NCI-H446 treated with DMSO at 0.1 percent for 48 hours (cell line): Measurements from ENCODE around the gene ANKRD55.
"Not testable (repeated sequence)": the region's sequence is repeated elsewhere in the genome, so short reads cannot be mapped to it uniquely, and the experiment has no call there.

Experiments
- DNase-seq: peaks from one replicate; lab custom pipeline; 2025; lab: John Stamatoyannopoulos, UW

ANKRD55 gene

GRCh38 chr5:56144211-56144610 lies 88.9 kb downstream of the ANKRD55 start:
- no peak for DNase-seq

DNA sequence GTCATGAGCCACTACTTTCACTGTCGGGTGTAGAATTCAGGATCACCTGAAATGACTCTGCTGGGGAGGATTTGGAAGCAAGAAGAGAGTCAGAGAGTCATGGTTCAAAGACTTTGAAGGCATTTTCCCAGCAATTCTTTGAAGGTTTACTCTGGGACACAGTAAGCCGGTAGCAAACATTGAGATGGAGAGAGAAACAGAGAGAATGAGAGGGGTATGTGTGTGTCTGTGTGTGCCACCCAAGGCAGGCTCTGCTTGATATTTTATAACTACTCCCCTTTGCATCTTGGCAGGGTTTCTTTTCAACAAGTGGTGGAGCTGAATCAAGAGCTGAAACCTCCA lies 89.8 kb downstream of the ANKRD55 start:
- no peak for DNase-seq

DNA sequence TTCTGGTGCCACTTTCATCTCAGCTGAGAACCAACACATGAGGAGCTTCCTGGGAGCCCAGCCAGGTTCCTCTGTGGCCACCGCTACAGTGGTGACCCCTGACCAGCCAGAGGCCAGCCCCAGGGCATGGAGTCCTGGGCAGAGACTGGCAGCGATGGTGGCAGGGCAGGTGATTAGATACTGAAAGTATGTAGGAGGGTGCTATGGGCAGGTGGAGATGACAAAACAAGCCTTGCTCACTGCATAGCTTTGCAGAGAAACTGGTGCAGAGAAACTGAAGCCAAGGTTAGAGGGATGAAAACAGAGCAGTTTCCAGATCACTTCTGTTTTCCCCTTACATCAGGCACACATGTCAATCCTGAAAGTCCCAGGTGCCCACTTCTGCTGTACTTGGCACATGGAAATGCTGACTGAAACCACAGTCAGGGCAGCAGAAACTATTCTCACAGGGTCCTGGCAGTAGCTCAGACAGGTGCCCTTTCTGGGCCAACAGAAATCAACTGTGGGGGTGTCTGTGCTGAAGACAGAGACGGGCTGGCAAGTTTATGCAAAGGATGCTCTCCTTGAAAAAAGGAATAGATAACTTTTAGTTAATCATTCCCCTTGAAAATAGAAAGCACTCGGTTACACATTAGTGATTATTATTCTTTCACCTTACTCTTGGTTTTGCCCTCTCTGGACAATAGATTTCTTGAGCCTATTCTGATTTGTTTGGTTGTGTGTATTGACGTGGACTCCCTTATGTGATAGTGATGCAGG lies 90.3 kb downstream of the ANKRD55 start:
- no peak for DNase-seq

DNA sequence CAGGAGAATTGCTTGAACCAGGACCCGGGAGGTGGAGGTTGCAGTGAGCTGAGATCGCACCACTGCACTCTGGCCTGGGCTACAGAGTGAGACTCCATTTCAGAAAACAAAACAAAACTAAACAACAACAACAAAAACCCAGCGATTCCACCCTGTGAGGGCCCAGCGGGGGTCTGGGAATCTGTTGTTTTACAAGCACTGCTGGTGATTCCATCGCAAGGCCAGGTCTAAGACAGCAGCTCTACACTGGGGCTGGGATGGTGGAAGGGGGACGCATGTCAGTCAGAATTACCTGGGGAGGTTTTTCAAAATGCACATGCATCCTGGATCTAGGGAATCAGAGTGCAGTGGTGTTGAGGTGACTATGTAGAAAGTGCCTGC lies 90.9 kb downstream of the ANKRD55 start:
- no peak for DNase-seq

DNA sequence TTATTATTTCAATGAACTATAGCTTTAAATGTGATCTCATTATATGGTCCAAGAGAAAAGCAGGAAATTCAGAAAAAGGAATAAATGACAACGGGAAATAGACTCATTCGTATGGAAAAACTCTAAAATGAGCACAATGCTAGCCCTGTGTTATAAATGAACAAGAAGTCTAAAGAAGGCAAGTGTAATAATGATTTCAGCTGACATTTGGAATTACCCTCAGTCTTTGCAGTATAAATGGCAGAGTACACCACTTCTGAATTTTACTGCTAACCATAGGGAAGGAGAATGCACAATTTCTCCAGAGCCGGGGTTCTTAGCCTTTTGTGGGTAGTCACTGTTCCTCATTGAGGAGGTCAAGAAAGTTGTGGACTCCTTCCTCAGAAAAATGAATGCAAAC lies 93.1 kb downstream of the ANKRD55 start:
- DNase-seq, result no peak

- no peak for DNase-seq
These were observed 102.5 kb downstream of the ANKRD55 start for GRCh38 chr5:56130664-56131063.

DNA sequence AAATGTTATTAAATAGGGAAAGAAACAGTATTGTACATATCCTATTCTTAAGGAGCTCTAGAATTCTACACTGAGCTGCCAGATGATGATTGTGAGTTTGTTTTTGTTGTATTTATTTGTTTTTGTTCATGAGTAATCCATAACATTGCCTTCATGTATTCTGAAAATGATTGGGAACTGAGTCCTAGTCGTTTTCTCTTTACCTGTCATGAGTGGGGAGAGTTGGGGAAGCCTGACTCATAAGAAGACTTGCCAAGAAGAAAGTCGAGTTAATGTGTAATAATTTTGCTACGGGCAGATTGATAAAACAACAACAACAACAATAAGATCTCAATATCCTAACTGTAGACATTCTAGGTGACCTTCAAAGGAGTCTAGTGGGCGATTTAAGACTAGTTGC lies 103.8 kb downstream of the ANKRD55 start:
- no peak for DNase-seq

DNA sequence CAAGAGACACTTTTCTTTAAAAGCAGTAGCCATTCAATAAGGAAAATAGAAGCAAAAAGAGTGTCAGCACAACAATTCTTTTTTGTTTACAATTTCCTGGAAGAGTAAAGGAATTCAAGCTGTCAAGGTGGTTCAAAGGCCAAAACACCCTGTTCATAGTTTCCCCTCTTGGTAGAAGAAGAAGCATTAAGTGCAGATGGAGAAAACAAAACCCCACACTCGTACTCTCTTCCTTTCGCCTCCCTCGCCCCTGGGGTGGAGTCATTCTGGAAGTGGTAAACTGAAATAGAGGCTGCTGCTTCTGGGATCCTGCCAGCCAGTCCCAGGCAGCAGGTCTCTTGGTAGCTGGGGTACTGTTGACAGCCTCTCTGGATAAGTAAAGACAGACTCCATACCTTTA lies 105.0 kb downstream of the ANKRD55 start:
- no peak for DNase-seq

DNA sequence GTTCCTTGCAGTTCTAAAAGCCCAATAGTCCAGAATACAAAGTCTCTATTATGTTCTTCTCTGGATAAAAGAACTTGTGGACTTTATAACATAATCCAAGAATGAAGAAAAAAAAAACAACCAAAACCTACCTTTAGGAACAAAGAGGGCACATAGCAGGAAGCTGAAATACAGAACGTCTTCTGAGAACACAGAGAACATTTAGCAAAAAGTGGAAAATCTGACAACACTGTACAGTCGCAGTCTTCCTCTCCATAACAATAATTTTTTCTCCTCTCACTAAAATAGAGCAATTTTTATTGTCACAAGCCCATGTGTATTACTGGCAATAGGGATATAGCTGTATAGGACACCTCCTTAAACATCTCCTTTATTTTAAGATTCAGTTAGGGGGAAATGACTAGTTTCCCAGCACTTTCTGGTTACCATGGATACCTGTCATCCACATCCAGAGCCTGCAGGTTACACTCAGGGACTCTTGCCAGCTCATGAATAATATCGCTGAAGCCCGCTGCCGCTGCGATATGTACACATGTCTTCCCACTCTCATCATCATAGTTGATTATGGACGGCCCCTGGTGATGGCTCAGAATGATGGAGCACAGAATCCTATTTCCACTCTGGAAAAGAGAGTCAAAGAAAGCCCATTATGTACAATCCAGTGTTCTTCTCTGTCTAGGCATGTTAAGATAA lies 106.5 kb downstream of the ANKRD55 start:
- DNase-seq, result no peak

DNA sequence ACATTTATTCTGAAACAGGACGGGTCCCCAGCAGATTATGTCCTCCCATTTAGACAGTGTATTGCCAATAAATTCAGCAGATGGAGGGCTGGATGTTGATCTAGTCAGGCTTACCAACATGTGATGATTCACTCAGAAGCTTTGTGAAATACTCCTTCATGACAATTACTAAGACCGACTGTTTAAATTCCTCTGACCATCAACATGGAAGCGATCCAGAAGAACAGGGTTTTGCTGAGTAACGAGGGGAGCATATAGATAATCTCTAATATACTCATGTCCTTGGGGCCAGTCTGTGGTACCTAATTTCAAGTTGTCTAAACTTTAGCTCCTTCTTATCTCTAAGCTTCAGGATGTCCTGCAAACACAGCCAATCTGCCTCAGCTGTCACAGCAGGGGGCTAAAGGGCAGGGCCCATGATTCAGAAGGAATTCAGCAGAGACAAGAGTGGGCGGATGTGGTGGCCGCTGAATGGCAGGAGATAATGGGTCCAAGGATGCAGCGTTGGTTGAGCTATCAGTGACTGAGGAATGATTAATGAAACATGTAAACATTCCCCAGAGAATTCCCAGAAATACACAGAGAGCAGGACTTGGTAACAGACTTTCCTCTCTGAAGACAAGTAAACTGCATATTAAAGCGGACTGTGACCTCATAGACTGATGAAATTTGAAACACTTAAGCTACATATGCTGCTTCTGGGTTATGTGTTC lies 109.4 kb downstream of the ANKRD55 start:
- no peak for DNase-seq

GRCh38 chr5:56122360-56122985 lies 110.7 kb downstream of the ANKRD55 start:
- DNase-seq, result not testable (repeated sequence)

DNA sequence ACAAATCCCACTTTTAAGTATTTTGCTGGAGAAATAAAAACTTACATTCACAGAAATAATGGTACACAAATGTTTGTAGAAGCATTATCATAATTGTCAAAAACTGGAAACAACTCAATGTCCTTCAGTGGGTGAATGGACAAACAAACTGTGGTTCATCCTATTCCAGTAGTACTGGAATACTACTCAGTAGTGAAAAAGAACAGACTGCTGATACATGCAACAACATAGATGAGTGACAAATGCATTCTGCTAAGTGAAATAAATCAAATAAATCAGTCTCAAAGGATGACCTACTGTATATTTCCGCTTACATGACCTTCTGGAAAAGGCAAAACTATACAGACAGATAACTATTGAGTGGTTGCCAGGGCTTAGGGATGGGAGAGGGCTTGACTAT lies 114.1 kb downstream of the ANKRD55 start:
- no peak for DNase-seq

DNA sequence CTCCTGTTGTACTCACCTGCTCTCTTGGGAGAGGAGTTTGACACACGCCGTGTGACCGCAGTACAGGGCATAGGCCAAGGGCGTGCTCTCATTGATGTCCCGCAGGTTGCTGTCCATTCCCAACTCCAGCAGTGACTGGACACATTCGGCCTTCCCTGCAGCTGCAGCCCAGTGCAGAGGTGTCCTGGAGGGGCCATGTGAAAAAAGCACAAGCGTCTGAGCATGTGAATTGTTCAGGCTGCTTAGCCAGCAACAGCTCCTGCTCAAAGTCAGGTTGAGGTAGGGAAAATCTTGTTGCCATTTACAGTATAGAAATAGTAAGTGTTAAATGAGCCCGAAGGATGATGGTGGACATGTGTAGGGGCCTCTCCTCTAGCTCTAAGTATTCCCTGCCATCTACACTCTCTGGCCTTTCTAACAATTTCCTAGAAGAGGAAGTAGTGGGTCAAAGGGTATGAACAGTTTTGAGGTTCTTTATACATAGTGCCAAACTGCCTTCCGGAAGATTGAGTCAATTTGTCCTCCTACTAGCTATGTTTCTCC lies 116.5 kb downstream of the ANKRD55 start:
- DNase-seq, result no peak

DNA sequence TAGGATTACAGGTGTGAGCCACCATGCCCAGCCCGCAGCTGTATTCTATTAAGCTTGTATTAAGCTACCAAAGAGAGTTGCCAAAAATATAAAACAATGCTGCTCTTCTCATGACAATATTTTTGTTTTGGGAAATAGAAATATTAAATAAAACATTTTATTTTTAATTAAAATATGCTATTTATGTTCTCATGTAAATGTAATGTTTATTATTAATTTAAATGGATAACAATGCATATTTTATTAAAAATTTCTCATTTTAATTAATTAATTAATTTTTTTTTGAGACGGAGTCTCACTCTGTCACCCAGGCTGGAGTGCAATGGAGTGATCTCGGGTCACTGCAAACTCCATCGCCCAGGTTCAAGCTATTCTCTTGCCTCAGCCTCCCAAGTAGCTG lies 117.5 kb downstream of the ANKRD55 start:
- DNase-seq, result no peak

DNA sequence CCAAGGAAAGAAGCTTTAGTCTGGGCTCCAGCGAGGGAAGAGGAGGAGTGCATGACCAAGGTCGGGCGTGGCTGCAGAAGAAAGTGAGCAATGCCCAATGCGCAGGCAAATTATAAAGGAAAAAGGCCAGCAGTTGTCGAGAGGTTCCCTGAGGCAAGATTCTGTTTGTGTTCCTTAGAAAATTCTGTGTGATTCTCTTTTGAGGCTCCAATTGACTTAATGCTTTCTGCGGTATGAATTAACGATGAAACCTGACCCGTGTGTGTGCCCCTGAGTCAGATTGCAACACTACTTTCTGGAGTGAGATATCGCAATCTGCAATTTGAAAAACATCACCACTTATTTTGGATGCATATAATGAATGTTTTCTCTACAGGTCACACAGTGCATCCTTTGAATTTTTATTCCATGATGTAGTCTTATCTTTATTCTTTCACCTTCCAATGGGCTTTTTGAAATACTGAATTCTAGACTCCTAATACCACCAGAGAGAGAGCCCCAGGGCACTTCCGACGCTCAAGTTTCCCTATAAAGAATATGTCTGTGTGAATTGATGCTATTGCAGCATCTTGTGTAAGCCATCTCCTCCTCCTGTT lies 120.5 kb downstream of the ANKRD55 start:
- no peak for DNase-seq

DNA sequence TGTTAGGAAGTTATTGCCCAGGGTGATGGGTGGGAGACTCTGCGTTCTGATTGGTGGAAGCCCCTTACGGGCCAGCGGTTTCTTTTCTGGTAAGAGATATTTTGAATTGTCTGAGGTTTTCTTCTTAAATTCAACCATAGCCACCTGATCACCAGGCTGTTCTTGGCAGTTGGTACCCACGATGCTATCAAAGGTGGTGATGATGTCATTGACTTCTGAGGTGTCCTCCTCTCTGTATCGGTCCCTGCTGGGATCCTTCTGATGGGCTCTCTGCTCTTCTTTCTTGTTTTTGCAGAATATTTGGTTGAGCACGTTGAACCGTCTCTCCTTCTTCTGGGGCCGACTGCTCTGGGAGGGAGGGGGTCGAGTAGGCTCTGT lies 121.7 kb downstream of the ANKRD55 start:
- DNase-seq, result no peak

DNA sequence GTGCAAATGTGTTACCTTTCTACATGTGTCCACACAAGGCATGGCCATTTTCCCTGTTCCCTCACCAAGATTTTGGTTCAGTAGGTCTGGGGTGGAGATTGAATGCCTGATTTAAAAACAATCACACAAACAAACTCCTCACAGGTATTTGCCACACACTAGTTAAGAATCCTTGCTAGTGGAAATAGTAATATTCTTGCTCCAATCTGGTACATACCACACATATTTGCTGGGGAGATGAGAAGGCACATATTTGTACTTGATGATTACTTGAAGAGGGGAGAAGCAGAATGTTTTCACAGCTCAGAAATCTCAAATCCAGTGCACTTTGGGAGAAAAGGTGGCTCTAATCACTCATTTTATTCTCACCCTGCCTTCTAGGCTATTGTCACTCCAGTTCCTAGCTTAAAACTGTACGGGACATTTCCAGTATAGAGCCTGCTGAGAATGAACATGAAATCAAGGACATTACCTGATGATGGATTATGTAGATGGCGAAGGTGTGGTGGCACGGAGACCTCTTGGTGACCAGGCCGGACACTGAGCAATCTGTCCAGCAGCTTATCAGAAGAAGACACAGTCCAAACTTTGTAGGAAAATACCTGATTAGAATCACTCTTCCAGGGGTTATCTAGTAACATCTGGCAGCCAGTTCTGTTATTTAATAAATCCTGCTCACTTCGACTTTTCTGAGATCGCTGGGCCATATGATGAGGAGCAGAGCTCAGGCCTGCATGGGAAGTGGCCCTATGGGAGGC lies 122.3 kb downstream of the ANKRD55 start:
- DNase-seq, result no peak

DNA sequence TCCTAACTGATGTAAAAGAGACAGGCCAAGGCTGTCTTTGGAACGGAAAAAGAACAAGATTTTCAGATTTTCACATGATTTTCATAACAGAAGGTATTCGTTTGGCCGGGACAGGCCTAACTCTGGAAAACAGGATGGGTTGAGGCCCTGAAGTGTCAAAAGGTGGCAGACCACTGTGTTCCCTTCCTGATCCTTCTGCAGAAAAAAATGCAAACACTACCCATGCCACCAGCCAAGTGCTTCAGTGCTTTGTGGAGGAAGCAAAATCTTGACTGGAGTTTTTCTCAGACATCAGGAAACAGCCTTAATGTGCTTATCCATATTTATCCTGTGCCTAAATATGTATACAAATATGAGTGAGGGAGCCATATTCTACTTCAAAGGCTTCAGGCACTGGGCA lies 124.9 kb downstream of the ANKRD55 start:
- no peak for DNase-seq

DNA sequence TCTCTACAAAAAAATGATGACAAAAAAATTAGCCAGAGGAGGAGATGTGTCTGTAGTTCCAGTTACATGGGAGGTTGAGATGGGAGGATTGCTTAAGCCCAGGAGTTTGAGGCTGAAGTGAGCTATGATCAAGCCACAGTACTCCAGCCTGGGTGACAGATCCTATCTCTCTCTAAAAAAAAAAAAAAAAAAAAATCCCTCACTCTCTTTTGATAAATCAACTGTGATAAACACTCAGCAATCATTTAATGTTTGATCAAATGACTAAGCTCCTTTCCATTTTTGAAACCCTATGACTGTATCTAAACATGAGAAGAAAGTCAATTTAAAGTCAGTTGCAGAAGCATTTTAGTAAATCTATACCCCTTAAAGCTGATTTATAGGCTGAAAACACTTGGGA lies 126.3 kb downstream of the ANKRD55 start:
- DNase-seq, result no peak

DNA sequence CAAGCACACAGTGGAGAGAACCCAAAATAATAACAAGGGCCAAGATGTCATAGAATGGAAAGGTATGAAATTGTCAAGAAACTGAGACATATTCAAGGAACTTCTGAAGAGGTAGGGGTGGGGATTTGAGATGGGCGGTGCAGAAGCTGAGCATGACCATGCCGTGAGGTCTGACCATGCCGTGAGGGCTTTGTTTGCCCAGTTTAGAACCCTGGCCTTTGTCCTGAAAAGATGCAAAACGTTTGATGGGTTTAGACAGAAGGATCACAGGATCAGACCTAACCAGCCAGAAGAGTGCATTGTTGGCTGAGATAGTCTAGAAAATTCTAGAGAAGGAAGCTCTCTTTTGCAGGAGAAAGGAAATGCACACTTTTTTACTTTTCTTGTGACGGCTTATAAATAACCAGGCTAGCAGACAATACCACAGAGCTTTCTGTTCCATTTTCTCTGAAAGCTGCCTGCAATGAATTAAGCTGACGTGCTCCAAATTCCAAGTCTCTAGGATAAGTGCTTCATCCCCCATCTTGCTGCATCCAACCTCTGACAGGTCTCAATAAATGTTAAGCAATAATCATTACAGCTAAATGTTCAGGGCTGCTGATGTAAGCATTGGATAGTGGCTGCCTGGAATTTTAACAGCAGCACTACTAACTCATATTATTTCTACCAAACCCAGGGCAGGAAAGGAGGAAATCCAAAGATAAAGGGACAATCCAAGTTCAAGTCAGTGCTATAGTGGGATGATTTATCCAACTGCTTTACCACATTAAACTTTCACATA lies 127.4 kb downstream of the ANKRD55 start:
- DNase-seq, result no peak

DNA sequence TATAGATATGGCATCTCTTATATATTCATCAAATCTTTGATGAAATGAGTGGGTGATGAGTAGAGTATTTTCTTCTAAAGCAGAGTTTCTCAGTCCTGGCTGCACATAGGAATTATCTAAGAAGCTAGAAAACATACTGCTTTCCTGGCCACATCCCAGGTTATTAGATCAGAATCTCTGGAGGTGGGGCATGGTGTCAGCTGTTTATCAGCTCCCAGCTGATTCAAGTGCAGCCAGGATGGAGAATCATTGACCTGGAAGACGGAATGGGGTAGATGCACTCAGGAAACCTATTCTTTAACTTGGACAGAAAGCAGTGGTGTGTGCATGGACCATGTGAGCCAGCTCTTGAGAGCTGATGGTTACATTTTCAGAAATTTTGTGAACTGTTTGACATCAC lies 130.2 kb downstream of the ANKRD55 start:
- no peak for DNase-seq
